HG02885 (cell line): ENCODE measurements around the gene HECW1.
"Not testable (repeated sequence)": the region's sequence is repeated elsewhere in the genome, so short reads cannot be mapped to it uniquely, and the experiment has no call there.

ENCODE experiments used
- ATAC-seq: cut with Tn5 transposase; IDR thresholded peaks from one replicate; pipeline ENCODE4 v1.9.1; 2021; ENCODE audit warnings: mild to moderate bottlenecking; ENCODE audit not compliant: unreplicated experiment, poor library complexity

The HECW1 gene

DNA sequence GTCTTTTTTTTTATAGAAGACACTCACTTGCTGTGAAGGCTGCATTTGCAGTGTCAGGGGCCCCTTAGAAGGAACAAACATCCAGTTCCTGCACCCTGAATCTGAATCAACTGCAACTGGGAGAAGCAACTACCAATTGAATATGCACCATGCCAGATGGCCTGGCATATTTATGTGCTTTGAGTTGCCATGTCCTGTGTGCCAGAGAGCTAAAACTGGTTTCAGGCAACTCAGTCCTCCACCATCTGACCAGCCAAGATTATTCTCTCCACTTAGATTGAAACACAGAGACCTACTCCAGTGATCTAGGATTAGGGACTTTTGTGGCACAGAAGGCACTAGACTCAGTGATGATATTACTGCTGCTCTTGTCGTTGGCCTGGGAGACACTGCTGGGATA lies 225.4 kb downstream of the HECW1 start:
- ATAC-seq, result no peak

GRCh38 chr7:43341132-43341531 lies 228.7 kb downstream of the HECW1 start:
- ATAC-seq, result no peak

GRCh38 chr7:43343417-43343816 lies 231.0 kb downstream of the HECW1 start:
- not testable (repeated sequence) for ATAC-seq

DNA sequence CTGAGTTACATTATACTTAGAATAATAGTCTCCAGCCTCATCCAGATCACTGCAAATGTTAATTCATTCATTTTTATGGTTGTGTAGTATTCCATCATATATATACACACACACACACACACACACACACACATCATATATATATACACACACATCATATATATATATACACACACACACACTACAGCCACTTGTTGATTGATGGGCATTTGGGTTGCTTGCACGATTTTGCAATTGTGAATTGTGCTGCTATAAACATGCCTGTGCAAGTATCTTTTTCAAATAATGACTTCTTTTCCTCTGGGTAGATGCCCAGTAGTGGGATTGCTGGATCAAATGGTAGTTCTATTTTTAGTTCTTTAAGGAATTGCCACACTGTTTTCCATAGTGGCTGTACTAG lies 233.2 kb downstream of the HECW1 start:
- ATAC-seq, result not testable (repeated sequence)

- ATAC-seq, result no peak
These were observed 239.2 kb downstream of the HECW1 start for GRCh38 chr7:43351683-43352082.

DNA sequence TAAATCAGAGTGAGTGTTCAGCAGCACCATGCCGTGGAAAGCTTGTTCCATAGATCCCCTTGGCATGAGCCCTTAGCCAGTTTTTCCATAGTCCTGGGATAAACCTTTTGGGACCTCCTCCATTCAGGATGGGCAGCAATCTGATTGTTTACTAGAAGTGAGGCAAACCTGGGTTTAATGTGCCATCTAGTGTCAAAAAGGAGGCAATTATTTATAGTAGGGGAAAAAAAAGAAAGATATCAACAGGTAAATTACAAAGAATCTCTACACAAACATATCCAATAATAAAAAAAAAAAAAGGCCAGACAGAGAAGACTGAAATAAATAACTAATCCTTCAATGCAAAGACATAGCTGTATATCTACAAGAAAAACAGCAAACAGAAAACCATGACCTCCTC lies 241.5 kb downstream of the HECW1 start:
- no peak for ATAC-seq

- no peak for ATAC-seq
These were observed 250.2 kb downstream of the HECW1 start for GRCh38 chr7:43362652-43363034.

DNA sequence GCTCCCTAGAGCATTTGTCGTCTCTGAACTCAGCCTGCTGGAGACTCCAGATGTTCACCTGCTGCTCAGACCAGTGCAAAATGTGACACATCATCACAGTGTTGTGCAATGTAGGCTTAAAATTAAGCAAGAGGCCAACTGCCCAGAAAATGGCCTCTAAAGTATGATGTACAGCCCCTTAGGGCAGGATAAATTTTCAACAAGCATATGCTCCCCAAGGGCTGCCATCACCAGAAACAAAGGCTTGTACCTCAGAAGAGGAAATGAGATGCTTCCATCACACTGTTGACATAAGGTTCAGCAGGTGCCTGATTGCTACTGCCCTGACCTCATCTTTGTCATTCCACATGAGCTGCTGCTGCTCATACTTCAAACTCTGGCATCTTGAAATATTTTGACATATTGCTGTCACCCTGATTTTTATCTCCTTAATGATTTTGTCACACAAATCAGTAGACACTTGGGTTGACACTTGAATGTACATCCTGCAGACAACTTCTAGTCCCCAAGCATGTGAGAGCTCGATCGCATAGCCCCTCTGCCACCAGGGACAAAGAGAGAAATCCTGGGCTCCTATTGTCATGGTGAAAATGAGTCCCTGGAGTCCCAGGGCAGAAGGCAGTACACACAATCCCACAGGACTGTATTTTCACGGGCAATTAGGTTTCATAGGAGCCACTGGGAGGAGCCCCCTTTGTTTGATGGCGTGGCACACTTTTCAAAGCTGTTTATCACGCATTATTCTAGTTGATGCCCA lies 250.8 kb downstream of the HECW1 start:
- no peak for ATAC-seq

- no peak for ATAC-seq
These were observed 251.9 kb downstream of the HECW1 start for GRCh38 chr7:43364391-43364790.

GRCh38 chr7:43372676-43373355 lies 260.4 kb downstream of the HECW1 start:
- ATAC-seq, result no peak

GRCh38 chr7:43377196-43377960 lies 264.9 kb downstream of the HECW1 start:
- no peak for ATAC-seq

GRCh38 chr7:43379210-43379609 lies 266.8 kb downstream of the HECW1 start:
- no peak for ATAC-seq

DNA sequence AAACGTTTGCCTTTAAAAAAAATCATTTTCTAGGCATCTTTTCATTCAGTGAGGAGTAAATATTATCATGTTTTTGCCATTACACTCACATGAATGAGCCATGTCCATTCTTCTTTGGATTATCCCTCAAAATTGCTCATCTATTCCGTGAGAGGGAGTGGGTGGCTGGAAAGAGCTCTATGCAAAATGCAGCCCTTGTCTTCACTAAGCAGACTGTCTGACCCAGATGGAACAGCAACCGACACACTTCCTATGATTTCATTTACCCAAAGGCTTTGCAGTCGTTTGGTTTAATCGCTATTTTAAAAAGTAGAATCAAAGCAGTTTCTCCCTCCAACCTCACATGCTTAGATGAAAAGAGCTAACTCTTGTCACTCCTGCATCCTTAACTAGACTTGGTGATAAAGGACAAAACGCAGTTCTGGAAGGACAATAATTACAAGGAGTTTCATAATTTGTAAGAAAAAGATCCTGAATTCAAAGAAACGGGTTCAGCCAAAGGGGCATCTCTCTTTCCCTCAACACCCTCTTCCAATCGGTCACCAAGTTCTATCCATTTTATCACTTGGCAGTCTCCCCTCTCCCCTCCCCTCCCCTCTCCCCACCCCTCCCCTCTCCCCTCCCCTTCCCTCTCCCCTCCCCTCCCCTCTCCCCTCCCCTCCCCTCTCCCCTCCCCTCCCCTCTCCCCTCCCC lies 272.3 kb downstream of the HECW1 start:
- ATAC-seq, result no peak

DNA sequence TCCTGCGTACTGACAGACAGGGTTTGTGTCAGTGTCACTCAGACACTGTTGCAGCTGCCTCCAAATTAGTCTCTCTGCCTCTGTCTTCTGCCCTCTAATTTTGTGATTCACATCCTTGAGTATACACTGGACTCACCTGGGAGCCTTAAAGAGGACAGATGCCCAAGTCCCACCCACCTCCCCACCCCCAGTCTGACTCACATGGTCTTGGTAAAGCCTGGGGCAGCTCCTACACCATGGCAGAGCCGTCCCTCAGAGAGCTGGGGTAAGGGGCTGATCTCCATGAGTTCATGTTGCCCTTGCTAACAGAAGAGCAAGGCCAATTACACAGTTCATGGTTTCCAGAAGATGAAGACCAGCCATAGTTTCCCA lies 272.8 kb downstream of the HECW1 start:
- no peak for ATAC-seq

GRCh38 chr7:43385856-43386255 lies 273.4 kb downstream of the HECW1 start:
- ATAC-seq, result no peak

DNA sequence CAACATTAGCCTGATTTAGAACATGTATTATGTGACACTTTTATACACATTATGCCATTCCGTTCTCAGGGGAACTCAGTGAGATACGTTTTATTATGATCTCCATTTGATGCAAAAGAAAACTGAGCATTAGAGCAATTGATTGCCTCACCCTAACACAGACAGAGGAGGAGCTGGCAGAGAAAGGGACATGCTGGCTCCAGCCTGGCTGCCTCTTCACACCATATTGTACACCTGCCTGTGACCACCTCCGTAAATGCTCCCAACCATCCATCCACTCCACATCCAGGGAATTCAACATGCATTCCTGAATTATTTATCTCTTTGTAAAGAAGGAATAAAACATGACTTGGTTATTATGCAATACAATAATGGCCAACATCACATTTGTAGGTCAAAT lies 275.5 kb downstream of the HECW1 start:
- no peak for ATAC-seq

DNA sequence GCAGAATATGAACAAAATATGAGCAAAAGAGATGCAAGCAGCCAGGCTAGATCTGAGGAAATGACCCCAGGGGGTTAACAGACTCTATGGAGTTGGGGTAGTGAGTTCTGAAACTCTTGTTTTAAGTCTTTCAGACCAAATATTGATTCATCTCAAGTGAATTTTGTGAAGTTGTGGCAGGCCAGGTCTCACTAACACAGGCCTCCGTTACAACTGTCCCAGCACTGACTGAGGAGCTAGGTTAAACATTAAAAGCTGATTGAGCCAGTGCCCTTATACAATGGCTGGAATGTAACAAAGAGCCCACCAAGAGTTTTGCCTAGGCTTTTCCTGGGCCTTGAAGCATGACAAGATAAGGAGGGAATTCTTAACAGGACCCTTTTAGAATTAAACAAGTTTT lies 278.1 kb downstream of the HECW1 start:
- no peak for ATAC-seq

DNA sequence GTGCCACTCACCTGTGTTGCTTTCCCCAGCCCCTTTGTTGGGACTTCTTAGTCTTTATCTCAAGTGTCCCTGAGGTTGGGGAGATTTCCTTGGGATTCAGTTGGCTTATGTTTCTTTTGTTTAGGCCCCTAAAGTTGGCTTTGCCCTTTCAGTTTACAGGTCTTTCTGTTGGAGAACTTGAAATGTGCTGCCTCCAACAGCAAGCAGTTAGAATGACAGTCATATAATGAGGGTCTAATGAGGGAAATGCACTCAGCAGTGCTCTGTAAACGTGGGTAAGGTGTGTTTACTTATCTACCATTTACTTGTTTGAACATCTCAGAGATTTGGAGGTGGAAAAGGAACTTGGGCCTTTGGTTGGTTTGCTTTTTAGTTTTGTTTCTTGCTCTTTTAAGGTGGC lies 279.1 kb downstream of the HECW1 start:
- no peak for ATAC-seq

DNA sequence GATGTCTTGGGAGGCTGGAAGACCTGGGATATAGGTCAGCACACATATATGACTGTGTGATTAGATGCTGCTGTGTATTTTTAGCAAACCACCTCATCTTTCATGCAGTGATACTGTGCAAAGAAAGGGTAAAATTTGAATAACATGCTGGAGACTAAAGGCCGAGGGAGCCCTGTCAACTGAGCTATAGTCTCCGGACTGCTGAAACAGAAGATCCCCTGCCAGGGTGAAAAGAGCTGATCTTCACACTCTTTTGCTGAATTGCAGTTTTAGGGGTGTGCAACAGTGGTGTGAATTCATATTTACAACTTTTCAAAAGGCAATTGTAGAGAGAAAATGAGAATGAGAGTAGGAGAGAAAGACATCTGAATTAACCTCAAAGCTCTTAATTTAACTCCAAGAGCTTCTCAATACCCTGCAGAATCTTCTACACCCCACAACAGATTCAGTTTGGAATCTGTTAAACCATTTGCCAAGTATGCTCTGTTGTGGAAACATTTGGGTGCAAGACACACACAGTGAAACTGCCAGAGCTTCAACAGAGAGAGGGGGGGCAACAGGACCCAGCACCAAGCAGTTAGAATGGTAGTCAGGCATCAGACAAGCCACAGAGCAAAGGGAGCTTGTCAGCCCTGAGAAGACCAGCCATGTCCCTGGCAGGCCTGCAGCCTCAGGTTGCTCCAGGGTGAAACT lies 280.3 kb downstream of the HECW1 start:
- ATAC-seq, result no peak

GRCh38 chr7:43394441-43395130 lies 282.1 kb downstream of the HECW1 start:
- no peak for ATAC-seq
